Transverse colon (tissue), 4 donors: Measurements from ENCODE around the gene DSCAM.

Experiments used
- EP300 ChIP-seq: sonication (generic); formaldehyde crosslinking; IDR thresholded peaks from one replicate; pipeline ENCODE4 v1.6.1; 2017; ENCODE audit warnings: antibody characterized with exemption, low read depth
- POLR2A ChIP-seq: fragments of 450-650 bp; IDR thresholded peaks from one replicate; pipeline ENCODE4 v1.6.1; 2016; ENCODE audit warnings: antibody characterized with exemption, mild to moderate bottlenecking, moderate library complexity
- POLR2AphosphoS5 ChIP-seq, 3 donors: sonication (generic); formaldehyde crosslinking; IDR thresholded peaks; one replicate each; pipeline ENCODE4 v1.6.1; 2016; ENCODE audit warnings: antibody characterized with exemption in 3 of 3
- TF ChIP-seq, protein P1 (sequence below), 5 experiments: fragments of 200-600 bp in 3 of 5; fragments of 450-650 bp in 2 of 5; sonication (generic) in 3 of 5; IDR thresholded peaks; 1 replicate in 2 of 5; 2 replicates in 3 of 5; pipeline ENCODE4 v1.5.1; 2016 to 2017; ENCODE audit warnings: antibody characterized with exemption in 5 of 5, inconsistent platforms in 3 of 5, mild to moderate bottlenecking in 2 of 5, moderate library complexity in 1 of 5

DNA sequence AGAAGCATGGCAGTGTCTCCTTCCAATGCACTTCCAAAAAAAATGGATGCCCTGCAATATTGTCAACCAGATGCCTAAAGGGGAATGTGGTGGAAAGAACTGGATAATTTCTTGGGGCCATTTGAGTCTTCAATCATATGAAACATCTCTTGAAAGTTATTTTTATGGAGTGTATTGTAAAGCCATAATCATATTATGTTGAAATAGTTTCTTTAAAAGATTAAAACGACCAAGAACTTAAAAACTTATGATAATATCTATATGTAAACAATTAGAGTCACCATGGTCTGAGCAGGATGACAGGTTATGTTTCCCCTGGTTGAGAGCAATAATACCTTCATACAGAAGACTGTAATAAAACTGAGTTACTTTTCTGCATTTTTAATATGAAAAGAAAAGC, 522.6 kb downstream of the DSCAM start:
- TF ChIP-seq, protein P1, sequence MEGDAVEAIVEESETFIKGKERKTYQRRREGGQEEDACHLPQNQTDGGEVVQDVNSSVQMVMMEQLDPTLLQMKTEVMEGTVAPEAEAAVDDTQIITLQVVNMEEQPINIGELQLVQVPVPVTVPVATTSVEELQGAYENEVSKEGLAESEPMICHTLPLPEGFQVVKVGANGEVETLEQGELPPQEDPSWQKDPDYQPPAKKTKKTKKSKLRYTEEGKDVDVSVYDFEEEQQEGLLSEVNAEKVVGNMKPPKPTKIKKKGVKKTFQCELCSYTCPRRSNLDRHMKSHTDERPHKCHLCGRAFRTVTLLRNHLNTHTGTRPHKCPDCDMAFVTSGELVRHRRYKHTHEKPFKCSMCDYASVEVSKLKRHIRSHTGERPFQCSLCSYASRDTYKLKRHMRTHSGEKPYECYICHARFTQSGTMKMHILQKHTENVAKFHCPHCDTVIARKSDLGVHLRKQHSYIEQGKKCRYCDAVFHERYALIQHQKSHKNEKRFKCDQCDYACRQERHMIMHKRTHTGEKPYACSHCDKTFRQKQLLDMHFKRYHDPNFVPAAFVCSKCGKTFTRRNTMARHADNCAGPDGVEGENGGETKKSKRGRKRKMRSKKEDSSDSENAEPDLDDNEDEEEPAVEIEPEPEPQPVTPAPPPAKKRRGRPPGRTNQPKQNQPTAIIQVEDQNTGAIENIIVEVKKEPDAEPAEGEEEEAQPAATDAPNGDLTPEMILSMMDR (IDR thresholded peaks at IDR 0.05) = no peak
- TF ChIP-seq POLR2A (no peak), POLR2AphosphoS5 (IDR thresholded peaks at IDR 0.05) (no peak), EP300 (no peak)
